Measurements from ENCODE around the gene LHFPL4.

DNA sequence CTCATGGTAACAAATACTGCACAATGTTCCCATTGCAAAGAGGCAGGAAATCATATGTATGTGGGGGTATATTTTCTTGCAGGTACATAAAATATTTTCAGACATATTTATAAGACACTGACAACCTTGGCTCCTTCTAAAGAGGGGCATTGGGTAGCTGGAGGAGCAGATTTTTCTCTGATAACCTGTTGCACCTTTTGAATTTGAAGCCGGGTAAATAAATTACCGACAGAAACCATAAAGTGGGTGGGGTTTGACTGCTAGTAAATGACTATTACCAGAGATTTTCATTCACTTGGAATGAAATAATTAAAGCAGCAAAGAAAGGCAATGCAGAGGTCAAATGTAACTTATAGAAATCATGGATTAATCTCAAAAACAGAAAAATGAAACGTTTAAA, 19.2 kb downstream of the LHFPL4 start:
- no peak for TF ChIP-seq CSDC2 (CRISPR knock-in tag; IDR thresholded peaks at IDR 0.05)
- no peak for TF ChIP-seq ARNTL (CRISPR knock-in tag; IDR thresholded peaks at IDR 0.05; ENCODE audit: borderline replicate concordance, low read depth)
- TF ChIP-seq, protein P1, sequence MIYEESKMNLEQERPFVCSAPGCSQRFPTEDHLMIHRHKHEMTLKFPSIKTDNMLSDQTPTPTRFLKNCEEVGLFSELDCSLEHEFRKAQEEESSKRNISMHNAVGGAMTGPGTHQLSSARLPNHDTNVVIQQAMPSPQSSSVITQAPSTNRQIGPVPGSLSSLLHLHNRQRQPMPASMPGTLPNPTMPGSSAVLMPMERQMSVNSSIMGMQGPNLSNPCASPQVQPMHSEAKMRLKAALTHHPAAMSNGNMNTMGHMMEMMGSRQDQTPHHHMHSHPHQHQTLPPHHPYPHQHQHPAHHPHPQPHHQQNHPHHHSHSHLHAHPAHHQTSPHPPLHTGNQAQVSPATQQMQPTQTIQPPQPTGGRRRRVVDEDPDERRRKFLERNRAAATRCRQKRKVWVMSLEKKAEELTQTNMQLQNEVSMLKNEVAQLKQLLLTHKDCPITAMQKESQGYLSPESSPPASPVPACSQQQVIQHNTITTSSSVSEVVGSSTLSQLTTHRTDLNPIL (CRISPR knock-in tag; IDR thresholded peaks at IDR 0.05; ENCODE audit: low read depth) = no peak
- no peak for TF ChIP-seq SNAI2 (CRISPR knock-in tag; IDR thresholded peaks at IDR 0.05)
- TF ChIP-seq, protein P2, sequence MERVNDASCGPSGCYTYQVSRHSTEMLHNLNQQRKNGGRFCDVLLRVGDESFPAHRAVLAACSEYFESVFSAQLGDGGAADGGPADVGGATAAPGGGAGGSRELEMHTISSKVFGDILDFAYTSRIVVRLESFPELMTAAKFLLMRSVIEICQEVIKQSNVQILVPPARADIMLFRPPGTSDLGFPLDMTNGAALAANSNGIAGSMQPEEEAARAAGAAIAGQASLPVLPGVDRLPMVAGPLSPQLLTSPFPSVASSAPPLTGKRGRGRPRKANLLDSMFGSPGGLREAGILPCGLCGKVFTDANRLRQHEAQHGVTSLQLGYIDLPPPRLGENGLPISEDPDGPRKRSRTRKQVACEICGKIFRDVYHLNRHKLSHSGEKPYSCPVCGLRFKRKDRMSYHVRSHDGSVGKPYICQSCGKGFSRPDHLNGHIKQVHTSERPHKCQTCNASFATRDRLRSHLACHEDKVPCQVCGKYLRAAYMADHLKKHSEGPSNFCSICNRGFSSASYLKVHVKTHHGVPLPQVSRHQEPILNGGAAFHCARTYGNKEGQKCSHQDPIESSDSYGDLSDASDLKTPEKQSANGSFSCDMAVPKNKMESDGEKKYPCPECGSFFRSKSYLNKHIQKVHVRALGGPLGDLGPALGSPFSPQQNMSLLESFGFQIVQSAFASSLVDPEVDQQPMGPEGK (CRISPR knock-in tag; IDR thresholded peaks at IDR 0.05; ENCODE audit: borderline replicate concordance) = no peak

Measured in SK-N-SH treated with all-trans-retinoic acid at 6 μM for 48 hours (cell line).